NCI-H226 (cell line): Measurements from ENCODE around the gene TSPAN14.
"Not testable (repeated sequence)": the region's sequence is repeated elsewhere in the genome, so short reads cannot be mapped to it uniquely, and the experiment has no call there.

Experiments used
- DNase-seq: peaks from one replicate; pipeline ENCODE4 v3.0.0-alpha.2; 2015

The TSPAN14 gene

DNA sequence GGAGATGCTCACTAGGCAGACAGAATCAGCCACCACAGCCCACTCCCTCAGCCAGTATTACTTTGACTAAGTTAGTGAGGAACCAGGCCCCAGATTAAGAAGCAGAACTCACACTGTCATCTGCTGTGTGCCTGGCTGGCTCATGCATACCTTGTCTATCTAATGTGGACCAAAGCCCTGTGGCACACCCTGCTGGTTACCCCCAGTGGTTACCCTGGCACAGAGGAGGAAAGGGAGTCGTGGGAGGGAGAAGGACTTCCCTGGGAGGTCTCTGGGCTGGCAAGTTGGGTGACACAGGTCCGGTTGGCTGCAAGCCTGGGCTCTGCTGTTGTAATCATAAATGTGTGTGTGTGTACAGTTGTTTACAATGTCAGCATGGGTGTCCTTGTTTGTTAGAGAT, 76.1 kb downstream of the TSPAN14 start:
- DNase-seq: peak; percentile 43

DNA sequence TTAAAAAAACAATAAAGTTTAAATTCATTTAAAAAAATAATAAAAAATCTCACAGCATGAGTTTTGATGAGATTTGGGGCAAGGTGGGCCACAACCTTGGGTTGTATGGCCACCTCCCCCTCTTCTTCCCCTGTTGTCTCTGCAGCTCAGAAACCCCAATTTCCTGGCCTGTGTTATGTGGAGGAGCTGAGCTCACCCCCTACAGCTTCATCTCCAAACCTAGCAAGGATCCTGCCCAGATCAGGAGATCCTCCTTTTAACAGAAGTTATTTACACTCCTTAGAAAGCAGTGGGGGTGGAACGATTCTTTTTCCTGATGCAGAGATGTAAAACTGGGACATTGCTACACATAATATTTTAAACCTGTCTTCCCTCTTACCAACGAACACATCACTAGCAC, 76.7 kb downstream of the TSPAN14 start:
- DNase-seq: no peak

DNA sequence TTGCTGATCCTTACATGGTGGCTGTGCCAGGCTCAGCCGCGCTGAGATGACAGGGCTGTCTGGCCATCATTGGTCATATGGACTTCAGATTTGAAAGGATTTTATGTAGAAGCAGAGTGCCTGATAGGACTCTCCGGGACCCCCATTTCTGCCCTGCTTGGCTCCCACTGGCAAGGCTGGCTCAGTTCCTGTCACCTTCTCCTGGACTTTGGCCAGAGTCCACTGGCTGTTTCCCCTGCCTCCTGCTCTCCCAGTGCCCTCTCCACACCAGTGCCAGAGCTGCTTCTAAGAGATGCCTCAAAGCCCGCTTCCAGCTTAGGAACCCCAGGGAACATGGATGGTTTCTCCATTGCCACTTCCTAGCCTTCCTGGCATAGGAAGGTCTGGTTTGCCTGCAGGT, 78.5 kb downstream of the TSPAN14 start:
- no peak for DNase-seq

DNA sequence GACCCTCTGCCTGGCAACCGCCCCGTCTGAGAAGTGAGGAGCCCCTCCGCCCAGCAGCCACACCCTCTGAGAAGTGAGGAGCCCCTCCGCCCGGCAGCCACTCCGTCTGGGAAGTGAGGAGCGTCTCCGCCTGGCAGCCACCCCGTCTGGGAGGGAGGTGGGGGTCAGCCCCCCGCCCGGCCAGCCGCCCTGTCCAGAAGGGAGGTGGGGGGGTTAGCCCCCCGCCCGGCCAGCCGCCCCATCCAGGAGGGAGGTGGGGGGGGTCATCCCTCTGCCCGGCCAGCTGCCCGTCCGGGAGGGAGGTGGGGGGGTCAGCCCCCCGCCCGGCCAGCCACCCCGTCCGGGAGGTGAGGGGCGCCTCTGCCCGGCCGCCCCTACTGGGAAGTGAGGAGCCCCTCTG, 79.9 kb downstream of the TSPAN14 start:
- not testable (repeated sequence) for DNase-seq

DNA sequence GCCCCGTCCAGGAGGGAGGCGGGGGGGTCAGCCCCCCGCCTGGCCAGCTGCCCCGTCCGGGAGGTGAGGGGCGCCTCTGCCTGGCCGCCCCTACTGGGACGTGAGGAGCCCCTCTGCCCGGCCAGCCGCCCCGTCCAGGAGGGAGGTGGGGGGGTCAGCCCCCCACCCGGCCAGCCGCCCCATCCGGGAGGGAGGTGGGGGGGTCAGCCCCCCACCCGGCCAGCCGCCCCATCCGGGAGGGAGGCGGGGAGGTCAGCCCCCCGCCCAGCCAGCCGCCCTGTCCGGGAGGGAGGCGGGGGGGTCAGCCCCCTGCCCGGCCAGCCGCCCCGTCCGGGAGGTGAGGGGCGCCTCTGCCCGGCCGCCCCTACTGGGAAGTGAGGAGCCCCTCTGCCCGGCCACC, 80.5 kb downstream of the TSPAN14 start:
- not testable (repeated sequence) for DNase-seq

DNA sequence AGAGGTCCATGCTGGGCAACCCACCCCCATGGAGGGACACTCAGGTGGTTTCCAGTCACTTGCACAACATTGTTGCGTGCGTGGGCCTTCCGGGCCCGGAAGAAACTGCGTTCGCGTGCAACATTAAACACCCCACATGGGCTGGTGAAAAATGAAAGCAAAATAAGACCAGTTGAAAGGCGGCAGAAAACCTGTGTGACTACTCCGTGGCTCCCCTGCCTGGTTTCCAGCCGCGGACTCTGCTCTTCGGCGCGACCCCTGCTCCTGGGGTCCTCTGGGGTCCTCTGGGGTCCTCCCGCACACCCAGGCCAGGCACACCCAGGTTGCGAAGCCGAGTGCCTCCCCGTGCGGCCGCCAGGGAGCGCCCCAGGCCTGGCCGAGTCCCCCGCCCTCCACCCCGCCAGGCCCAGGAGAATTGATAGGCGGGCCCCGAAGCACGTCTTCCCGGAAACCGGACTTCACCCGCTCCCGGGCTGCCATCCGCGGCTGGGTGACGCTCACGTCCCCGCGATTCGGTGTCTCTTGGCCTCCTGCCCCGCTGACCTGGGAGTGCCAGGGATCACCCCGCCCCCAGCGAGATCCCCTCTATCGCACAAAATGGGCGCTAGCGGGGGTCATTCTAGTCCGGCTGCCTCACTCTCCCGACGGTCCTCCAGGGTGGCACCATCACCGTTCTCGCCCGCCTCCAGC, 81.7 kb downstream of the TSPAN14 start:
- peak; percentile 36 for DNase-seq

DNA sequence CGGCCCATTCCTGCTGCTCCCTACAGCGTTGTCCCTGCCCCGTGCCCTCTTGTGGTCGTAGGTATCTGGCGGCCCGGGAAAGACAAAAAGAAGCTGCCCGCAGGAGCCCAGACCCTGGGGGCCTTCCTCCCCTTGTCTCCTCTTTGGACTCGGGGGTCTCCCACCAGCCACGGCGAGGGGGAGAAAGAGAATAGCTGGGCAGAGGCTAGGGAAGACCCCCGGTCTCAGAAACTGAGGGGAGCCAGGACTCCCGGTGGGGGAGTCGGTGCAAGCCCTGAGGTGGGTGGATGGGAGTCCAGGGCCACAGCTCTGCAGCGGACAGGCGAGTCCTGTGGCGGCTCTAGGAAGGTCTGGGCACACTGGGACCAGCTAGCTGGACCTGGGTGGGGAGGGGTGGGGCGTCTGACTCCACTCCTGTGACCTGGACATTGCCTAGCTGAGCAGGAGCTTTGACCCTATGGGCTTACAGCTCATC, 82.3 kb downstream of the TSPAN14 start:
- DNase-seq: no peak

DNA sequence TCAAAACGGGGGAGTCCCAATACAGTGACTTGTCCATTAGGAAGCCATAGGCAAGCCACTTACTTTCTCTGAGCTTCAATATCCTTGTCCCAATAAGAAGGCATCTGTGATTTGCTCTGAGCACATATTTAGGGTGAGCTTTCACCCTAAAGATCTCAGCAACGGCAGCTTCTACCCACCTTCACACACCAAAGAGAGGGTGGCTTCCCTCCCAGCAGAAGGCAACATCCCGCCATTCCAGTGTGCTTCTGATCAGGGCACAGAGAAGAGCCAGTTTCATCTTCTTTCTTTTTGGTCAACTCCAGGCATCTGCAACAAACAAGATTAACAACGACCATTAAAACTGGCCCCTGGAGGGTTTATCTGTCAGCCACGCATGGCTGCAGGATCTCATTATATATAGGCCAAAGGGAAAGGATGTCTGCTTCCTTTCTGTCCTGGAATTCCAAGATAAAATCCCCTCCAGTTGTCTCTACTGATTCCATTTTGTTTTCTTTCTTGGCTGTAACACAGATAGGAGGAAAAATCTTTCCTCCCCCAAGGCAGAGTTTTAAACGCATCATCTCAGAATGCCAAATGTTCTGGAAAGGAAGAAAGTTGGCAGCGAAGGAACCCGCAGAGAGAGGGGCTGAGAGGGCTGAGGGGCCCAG, 83.1 kb downstream of the TSPAN14 start:
- no peak for DNase-seq

DNA sequence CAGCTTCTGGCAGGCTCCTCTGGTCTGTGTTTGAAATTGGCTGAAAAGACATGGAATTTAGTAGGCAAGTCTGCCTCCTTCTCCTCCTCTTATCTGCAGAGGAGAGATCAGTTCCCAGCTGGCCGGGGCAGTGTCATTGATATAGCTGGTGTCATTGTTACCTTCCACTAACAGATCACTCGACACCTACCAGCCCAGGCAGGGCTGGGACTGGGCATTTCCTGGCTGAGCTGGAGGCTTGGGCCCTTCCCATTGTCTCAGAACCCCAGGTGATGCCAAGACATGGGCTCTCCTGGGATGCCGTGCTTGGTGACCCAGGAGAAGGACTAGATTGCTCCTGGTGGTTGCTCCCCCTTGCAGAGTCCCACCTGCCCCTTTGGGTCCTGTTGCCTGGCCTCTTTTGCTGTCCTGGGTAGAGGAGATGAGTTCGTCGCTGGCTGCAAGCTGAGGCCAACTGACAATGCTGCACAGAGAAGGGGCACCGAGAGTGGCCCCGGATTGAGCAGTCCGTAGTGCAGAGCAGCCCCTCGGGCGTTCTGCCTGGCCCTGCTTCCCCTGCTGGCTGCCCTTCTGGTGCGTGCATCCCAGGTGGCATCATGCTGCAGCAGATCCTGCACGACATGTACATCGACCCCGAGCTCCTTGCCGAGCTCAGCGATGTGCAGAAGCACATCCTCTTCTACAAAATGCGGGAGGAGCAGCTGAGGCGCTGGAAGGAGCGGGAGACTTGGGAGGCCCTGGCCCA, 83.8 kb downstream of the TSPAN14 start, which contains the start of gene SH2D4B:
SH2D4B (plus strand) TSS at position 167 of the 745 bp plus-strand sequence; CDS start at position 597, 430 bp downstream.
- no peak for DNase-seq

DNA sequence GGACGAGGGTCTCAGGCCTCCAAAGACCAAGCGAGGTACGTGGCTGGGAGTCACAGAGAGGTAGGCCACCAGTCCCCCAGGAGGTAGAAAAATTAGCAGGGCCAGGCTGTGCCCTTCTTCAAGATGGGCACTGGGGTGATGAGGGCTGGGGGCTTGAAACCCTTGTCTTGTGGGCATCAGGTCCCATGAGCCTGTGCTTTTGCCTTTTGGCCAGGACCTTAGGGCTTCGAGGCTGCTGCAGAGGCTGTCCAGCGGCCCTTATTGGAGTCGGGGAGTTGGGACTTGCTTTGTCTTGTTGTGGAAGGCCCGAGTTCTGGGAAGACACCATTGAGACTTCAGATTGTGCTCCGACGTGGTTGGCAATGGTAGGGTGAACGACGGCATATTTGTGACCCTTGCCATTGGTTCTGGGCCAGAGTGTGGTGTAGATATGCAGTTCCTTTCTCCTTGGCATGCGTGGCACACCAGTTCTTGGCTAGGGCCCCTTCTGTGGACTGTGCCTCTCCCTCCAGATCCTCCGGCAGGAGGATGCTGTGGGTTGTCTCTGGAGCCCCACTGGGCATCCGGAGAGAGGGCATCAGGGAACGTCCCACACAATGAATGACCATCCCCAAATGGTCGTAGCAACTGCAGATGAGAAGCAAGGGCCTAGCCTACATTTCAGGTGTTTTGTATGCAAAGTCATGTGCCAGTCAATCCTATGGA, 84.5 kb downstream of the TSPAN14 start:
- DNase-seq: no peak

DNA sequence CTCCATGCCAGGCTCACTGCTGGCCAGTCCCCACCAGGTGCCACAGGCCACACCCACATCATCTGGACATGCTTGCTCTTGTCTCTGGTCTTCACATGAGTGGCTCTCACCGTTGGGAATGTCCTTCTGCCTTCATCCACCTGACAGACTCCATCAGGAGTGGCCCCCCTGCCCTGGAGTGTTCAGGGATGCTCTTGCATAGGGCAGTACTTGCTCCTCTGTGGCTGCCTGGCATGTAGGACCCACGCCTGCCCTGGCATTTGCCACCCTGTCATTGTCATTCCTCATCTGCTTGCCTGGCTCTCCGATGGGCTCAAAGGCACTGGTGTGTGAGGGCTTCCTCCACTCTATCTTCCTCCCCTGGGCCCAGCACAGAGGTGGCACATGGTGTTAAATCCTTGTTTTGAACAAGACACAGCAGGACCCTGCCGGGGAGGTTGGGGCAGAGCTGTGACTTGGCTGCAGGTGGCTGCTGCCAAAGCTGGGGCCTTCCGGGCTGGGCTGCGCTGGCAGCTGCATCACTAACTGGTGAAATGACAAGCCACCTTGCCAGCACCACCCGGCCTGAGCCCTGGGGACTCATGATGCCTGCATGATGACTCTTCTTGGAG, 85.4 kb downstream of the TSPAN14 start:
- no peak for DNase-seq

DNA sequence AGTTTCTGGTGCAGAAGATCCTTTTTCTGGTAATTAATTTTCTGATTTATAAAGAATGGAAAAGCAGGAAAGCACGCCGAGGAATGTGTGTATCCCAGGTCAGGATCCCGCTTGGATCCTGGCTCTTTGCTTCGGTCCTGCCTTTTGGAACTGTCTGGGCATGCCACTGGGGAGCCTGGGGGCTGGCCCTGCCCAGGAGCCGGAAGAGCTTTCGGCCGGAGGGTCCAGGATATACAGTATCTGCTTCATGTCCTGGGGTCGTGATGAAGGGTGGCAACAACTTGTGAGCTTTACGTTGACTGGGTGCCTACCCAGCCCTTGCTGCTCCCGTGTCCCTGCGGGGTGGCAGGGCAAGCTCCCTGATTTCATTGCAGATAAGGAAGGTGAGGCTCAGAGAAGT, 86.0 kb downstream of the TSPAN14 start:
- no peak for DNase-seq

DNA sequence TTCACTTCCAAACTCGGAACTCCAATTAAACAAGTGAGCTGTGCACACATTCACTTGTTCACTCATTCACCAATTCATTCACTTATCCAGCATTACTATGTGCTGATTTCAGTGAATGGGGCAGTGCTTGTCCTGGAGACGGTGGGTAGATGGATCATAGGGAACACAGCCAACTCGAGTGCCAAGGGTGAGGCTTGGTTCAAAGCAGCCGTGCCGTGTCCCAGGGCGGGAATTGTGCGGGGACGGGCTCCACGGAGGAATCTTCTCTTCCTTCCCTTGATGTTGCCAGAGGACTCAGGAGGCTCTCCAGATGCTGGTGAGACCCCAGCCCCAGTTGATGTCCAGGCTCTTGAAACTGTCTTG, 86.5 kb downstream of the TSPAN14 start:
- DNase-seq: no peak

DNA sequence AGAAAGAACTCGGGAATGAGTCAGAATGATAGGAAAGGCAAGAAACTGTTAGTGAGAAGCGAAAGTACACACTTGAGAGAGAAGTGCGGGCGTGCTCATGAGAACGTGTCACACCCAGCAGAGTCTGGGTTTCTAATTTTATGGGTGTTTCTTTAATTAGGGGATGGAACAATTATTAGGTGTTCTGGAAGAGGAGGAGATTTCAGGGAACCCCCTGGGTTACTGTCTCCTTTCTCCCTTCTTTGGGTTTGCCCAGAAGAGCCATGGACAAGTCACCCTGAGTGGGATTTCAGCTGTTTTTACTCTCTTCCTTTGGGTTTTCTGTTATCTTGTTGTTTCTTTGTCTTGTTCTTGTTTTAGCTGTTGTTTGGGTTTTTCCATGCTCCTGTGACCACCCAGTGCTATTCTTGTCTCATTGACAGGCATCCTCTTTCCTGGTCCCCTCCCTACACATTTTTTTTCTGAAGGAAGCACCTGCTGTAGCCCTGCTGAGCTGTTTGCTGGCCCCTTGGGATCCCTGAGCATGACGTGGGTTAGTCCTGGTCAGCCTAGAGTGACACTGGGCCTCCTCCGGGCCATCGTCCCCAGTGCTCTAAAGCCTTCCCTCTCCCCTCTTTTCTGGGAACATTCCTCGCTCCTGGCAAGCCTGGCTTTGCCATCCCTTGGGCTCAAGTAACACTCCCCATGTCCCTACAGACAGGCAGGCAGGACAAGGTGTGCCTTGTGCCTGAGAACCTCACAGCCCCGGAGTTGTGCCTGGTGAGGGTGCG, 87.1 kb downstream of the TSPAN14 start:
- DNase-seq: no peak

DNA sequence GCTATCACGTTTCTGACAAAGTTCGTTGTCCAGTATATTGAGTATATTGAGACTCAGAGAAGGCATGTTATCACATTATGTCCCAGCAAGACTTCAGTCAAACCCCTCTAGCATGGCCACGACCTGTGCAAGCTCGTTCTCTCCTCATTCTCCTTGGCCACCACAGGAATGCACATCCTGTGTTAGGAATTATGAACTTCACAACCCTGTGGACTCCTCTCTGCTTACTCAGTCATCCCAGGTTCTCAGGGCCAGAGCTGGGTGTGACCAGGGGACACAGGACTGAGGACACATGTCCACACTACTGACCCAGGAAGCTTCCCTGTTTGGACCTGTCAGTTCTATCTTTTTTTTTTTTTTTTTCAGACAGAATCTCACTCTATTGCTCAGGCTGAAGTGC, 87.9 kb downstream of the TSPAN14 start:
- DNase-seq: peak; percentile 36

DNA sequence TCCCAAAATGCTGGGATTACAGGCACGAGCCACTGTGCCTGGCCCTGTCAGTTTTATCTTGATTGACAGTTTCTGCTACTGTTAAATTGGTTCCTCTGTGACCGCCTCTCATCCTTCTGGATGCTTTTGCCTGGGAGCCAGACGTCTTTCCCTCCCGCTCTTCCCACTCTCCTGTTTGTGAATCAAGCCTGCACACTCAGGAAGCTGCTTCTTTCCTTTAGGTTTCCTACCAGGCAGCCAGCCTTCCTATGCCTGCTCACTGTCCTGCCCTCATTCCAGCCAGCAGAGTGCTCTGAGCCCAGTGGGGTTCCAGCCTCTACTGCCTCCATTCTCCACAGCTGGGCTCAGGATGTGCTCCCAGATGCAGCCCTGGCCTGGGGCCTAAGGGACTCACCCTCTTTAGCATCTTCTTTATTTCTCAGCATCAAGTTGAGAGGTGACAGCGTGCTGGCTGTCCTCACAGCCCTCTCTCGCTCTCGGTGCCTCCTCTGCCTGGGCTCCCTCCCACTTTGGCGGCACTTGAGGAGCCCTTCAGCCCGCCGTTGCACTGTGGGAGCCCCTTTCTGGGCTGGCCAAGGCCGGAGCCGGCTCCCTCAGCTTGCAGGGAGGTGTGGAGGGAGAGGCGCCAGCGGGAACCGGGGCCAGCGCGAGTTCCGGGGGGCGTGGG, 88.7 kb downstream of the TSPAN14 start:
- no peak for DNase-seq

DNA sequence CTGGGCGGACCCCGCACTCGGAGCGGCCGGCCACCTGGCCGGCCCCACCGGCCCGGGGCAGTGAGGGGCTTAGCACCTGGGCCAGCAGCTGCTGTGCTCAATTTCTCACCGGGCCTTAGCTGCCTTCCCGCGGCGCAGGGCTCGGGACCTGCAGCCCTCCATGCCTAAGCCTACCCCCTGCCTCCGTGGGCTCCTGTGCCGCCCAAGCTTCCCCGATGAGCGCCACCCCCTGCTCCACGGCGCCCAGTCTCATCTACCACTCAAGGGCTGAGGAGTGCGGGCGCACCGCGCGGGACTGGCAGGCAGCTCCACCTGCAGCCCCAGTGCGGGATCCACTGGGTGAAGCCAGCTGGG, 89.2 kb downstream of the TSPAN14 start:
- DNase-seq: not testable (repeated sequence)

DNA sequence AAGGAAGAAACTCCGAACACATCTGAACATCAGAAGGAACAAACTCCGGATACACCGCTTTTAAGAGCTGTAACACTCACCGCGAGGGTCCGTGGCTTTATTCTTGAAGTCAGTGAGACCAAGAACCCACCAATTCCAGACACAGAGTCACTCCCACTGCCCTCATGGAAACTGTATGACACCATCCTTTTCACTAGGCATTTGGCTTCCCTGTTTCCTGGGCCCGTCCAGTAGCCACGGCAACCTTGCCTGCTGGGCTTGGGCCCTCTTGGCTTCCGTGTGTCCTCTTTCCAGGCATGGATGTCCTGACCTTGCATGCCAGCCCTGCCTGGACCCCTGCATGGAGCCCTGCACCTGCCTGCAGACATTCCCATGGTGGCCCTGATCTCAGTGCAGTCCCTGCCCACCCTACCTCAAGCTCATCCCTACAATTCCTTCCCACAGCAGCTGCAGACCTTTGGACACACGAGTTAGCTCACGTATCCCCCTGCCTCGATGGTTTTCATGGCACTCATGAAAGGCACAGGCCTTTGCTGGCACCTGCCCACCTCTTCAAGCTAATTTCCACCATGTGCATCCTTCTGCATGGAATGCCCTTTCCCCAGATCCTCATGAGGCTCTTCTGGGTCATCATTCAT, 90.3 kb downstream of the TSPAN14 start:
- DNase-seq: no peak

DNA sequence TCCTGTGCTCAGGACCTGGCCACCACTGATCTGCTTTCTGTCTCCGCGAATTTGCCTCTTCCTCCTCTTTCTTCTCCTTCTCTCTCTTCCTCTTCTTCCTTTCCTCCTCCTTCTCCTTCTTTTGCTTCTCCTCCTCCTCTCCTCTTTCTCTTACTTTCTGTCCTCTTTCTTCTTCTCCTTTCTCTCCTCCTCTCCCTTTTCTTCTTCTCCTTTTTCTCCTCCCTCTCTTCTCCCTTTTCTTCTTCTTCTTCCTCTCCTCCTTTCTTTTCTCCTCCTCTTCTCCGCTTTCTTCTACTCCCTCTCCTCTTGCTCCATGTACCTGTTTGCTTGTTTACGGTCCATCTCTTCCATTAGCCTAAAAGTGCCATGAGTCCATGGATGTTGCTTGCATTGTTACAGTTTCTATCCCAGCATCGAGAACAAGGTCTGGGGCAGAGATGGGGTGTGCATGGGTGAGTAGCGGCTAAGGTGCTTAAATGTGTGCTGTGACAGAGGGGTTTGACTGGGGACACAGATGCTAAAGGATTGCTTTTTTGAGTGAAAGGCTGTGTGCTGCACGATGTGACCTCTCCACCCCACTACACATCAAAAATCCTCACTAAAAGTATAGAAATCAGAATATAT, 91.3 kb downstream of the TSPAN14 start:
- no peak for DNase-seq

DNA sequence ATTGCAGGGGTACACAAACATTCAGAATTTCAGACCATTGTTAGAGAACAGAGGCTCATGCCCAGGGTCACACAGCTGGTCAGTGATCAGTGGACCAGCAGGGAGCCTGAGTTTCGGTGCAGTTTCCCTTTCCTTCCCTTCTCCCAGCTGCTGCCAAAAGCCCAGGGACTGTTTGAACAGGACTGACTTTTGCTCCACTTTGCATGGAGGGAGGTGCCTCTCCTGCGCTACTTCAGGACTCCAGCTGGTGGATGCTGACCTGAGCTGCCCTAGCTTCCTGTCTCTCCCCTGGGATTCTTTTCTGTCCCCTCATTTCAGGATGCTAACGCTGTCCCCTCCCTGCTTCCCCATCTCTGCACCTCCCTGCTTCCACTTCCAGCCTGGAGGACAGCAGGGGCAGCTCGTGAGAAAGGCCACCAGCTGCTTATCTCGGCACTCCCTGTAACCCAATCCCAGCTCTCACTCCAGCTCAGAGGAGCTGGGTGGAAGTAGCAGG, 98.1 kb downstream of the TSPAN14 start:
- no peak for DNase-seq
